ENCODE data around the gene CLDN4.
A peak's percentile ranks its signal among the peaks of the same experiment; 100 is the strongest.
"Not testable (repeated sequence)": the region's sequence is repeated elsewhere in the genome, so short reads cannot be mapped to it uniquely, and the experiment has no call there.

Gene CLDN4, protein sequence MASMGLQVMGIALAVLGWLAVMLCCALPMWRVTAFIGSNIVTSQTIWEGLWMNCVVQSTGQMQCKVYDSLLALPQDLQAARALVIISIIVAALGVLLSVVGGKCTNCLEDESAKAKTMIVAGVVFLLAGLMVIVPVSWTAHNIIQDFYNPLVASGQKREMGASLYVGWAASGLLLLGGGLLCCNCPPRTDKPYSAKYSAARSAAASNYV

DNA sequence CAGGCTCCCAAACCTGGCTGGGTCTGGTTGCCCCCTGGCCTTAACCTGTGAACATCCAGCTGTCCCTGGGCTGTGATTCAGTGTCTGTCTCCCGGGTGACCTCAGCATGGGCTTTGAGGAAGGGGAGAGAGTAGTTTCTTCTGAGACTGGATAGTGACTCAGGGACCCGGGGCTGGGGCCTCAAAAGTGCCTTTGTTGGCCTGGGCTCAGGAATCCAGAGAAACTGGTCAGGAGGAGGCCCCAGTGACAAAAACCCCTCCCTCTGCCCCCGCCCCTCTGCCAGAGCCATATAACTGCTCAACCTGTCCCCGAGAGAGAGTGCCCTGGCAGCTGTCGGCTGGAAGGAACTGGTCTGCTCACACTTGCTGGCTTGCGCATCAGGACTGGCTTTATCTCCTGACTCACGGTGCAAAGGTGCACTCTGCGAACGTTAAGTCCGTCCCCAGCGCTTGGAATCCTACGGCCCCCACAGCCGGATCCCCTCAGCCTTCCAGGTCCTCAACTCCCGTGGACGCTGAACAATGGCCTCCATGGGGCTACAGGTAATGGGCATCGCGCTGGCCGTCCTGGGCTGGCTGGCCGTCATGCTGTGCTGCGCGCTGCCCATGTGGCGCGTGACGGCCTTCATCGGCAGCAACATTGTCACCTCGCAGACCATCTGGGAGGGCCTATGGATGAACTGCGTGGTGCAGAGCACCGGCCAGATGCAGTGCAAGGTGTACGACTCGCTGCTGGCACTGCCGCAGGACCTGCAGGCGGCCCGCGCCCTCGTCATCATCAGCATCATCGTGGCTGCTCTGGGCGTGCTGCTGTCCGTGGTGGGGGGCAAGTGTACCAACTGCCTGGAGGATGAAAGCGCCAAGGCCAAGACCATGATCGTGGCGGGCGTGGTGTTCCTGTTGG lies at the start of gene CLDN4:
CLDN4 (plus strand) TSS at position 316 of the 903 bp plus-strand sequence; CDS start at position 522, 206 bp downstream.
- TF ChIP-seq SUZ12 (IDR thresholded peaks at IDR 0.05; ENCODE audit: extremely low read depth, insufficient read depth, insufficient read length) (no peak), YY1 (IDR thresholded peaks at IDR 0.05; ENCODE audit: insufficient read depth, insufficient read length) (no peak), ZNF274 (IDR thresholded peaks at IDR 0.05; ENCODE audit: low read depth, low read length) (no peak)
- Histone ChIP-seq H3K4me1 (ENCODE audit: insufficient read depth, insufficient read length) (peaks cover 23% of the 10 kb centered on the region), H3K9ac (ENCODE audit: insufficient read length, low read depth) (peak within 1 kb of the TSS; percentile 16), H3K9me3 (ENCODE audit: insufficient read depth, low read length) (no peaks in the 10 kb centered on the region; the same call in 1 of the 2 replicates), H3K4me3 (ENCODE audit: insufficient read length, low read depth) (peak within 1 kb of the TSS; percentile 5), H3K27me3 (ENCODE audit: insufficient read depth, insufficient read length) (no peaks in the 10 kb centered on the region), H3K36me3 (ENCODE audit: insufficient read depth, insufficient read length, low read length) (no peaks in the 10 kb centered on the region)
- no peak for DNase-seq (ENCODE audit: low read depth, low spot score)

DNA sequence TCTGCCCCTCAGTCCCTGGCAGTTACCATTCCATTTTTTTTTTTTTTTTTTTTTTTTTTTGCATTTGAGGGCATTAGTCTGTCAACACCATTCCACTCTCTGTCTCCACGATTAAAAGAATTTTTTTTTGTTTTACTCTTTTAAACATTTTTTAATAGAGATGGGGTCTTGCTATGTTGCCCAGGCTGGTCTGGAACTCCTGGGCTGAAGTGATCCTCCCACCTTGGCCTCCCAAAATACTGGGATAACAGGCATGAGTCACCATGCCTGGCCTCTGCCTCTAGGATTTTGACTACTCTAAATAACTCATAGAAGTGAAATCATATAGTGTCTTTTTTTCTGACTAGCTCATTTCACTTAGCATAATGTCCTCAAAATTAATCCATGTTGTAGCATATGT lies 44.2 kb upstream of the CLDN4 start:
- no peaks in the 10 kb centered on the region for H3K27me3 ChIP-seq (ENCODE audit: insufficient read depth, insufficient read length)
- H3K9ac ChIP-seq (ENCODE audit: insufficient read length, low read depth), result no peak overlapping the region
- H3K9me3 ChIP-seq (ENCODE audit: insufficient read depth, low read length), result no peaks in the 10 kb centered on the region
- no peak for TF ChIP-seq YY1 (IDR thresholded peaks at IDR 0.05; ENCODE audit: insufficient read depth, insufficient read length)
- TF ChIP-seq SUZ12 (IDR thresholded peaks at IDR 0.05; ENCODE audit: extremely low read depth, insufficient read depth, insufficient read length), result no peak
- TF ChIP-seq ZNF274 (IDR thresholded peaks at IDR 0.05; ENCODE audit: low read depth, low read length), result no peak
- no peaks in the 10 kb centered on the region for H3K4me1 ChIP-seq (ENCODE audit: insufficient read depth, insufficient read length)
- no peaks in the 10 kb centered on the region for H3K36me3 ChIP-seq (ENCODE audit: insufficient read depth, insufficient read length, low read length)
- H3K4me3 ChIP-seq (ENCODE audit: insufficient read length, low read depth), result no peak overlapping the region
- DNase-seq (ENCODE audit: low read depth, low spot score), result no peak

DNA sequence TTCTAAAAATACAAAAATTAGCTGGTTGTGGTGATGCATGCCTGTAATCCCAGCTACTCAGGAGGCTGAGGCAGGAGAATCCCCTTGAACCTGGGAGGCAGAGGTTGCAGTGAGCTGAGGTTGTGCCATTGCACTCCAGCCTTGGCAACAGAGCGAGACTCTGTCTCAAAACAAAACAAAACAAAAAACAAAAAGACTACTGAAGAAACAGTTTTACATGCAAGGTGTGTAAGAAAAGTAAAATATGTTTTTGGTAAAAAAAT lies 43.1 kb upstream of the CLDN4 start:
- H3K36me3 ChIP-seq (ENCODE audit: insufficient read depth, insufficient read length, low read length); DNase-seq (ENCODE audit: low read depth, low spot score); H3K4me3 ChIP-seq (ENCODE audit: insufficient read length, low read depth); H3K27me3 ChIP-seq (ENCODE audit: insufficient read depth, insufficient read length); H3K9me3 ChIP-seq (ENCODE audit: insufficient read depth, low read length); H3K9ac ChIP-seq (ENCODE audit: insufficient read length, low read depth); H3K4me1 ChIP-seq (ENCODE audit: insufficient read depth, insufficient read length): not testable (repeated sequence)

DNA sequence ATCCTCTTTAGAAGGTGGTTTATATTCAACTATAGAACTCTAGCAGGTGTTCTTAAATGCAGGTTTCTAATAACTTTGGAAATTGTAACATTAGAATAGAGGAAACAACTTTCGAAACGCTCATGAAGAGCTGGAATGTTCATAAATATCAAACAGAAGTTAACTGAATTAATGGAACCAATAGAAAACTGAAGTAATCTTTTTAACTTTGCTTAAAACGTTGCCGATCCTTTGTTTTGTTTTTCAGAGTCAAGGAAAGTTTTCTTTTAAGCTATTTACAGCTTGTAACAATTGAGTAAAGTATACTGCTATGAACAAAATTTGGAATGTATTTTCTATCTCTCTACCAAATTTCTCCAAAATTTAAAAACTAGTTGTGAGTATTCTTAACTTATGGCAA lies 41.7 kb upstream of the CLDN4 start:
- Histone ChIP-seq H3K9ac (ENCODE audit: insufficient read length, low read depth) (no peak overlapping the region), H3K27me3 (ENCODE audit: insufficient read depth, insufficient read length) (no peaks in the 10 kb centered on the region), H3K4me1 (ENCODE audit: insufficient read depth, insufficient read length) (no peaks in the 10 kb centered on the region), H3K4me3 (ENCODE audit: insufficient read length, low read depth) (no peak overlapping the region), H3K9me3 (ENCODE audit: insufficient read depth, low read length) (no peaks in the 10 kb centered on the region), H3K36me3 (ENCODE audit: insufficient read depth, insufficient read length, low read length) (no peaks in the 10 kb centered on the region)
- DNase-seq (ENCODE audit: low read depth, low spot score), result no peak
- TF ChIP-seq YY1 (IDR thresholded peaks at IDR 0.05; ENCODE audit: insufficient read depth, insufficient read length) (no peak), SUZ12 (IDR thresholded peaks at IDR 0.05; ENCODE audit: extremely low read depth, insufficient read depth, insufficient read length) (no peak), ZNF274 (IDR thresholded peaks at IDR 0.05; ENCODE audit: low read depth, low read length) (no peak)

DNA sequence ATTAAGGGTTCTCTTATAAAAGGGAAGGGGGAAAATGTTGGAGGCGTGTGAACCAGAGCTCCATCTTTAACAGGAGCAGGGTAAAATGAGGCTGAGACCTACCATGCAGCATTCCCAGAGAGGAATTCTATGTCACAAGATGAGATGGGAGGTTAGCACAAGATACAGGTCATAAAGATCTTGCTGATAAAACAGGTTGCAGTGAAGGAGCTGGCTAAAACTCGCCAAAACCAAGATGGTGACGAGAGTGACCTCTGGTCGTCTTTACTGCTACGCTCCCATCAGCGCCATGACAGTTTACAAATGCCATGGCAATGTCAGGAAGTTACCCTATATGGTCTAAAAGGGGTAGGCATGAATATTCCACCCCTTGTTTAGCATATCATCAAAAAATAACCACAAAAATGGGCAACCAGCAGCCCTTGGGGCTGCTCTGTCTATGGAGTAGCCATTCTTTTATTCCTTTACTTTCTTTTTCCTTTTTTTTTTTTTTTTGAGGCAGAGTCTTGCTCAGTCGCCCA lies 39.6 kb upstream of the CLDN4 start:
- not testable (repeated sequence) for H3K27me3 ChIP-seq (ENCODE audit: insufficient read depth, insufficient read length); H3K4me1 ChIP-seq (ENCODE audit: insufficient read depth, insufficient read length); H3K9me3 ChIP-seq (ENCODE audit: insufficient read depth, low read length); H3K4me3 ChIP-seq (ENCODE audit: insufficient read length, low read depth); H3K36me3 ChIP-seq (ENCODE audit: insufficient read depth, insufficient read length, low read length); H3K9ac ChIP-seq (ENCODE audit: insufficient read length, low read depth); DNase-seq (ENCODE audit: low read depth, low spot score)

DNA sequence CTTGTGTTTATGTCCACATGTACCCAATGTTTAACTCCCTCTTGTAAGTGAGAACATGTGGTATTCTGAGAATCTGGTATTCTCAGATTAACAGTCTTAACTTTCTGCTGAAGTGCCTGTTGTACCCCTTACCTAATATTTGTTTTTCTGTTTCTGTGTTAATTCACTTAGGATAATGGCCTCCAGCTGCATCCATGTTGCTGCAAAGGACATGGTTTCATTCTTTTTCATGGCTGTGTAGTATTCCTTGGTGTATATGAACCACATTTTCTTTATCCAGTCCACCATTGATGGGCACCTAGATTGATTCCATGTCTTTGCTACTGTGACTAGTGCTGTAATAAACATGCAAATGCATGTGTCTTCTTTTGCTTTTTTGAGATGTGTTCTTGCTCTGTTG lies 35.6 kb upstream of the CLDN4 start:
- H3K9me3 ChIP-seq (ENCODE audit: insufficient read depth, low read length); H3K36me3 ChIP-seq (ENCODE audit: insufficient read depth, insufficient read length, low read length); DNase-seq (ENCODE audit: low read depth, low spot score): not testable (repeated sequence)

DNA sequence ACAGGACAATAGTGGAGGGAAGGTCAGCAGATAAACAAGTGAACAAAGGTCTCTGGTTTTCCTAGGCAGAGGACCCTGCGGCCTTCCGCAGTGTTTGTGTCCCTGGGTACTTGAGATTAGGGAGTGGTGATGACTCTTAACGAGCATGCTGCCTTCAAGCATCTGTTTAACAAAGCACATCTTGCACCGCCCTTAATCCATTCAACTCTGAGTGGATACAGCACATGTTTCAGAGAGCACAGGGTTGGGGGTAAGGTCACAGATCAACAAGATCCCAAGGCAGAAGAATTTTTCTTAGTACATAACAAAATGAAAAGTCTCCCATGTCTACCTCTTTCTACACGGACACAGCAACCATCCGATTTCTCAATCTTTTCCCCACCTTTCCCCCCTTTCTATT lies 34.1 kb upstream of the CLDN4 start:
- H3K4me1 ChIP-seq (ENCODE audit: insufficient read depth, insufficient read length); DNase-seq (ENCODE audit: low read depth, low spot score); H3K4me3 ChIP-seq (ENCODE audit: insufficient read length, low read depth); H3K36me3 ChIP-seq (ENCODE audit: insufficient read depth, insufficient read length, low read length); H3K27me3 ChIP-seq (ENCODE audit: insufficient read depth, insufficient read length); H3K9me3 ChIP-seq (ENCODE audit: insufficient read depth, low read length); H3K9ac ChIP-seq (ENCODE audit: insufficient read length, low read depth): not testable (repeated sequence)

More for the DNA sequence above, 35.6 kb upstream of the CLDN4 start:
- not testable (repeated sequence) for H3K4me3 ChIP-seq (ENCODE audit: insufficient read length, low read depth); H3K9ac ChIP-seq (ENCODE audit: insufficient read length, low read depth); H3K27me3 ChIP-seq (ENCODE audit: insufficient read depth, insufficient read length); H3K4me1 ChIP-seq (ENCODE audit: insufficient read depth, insufficient read length)

DNA sequence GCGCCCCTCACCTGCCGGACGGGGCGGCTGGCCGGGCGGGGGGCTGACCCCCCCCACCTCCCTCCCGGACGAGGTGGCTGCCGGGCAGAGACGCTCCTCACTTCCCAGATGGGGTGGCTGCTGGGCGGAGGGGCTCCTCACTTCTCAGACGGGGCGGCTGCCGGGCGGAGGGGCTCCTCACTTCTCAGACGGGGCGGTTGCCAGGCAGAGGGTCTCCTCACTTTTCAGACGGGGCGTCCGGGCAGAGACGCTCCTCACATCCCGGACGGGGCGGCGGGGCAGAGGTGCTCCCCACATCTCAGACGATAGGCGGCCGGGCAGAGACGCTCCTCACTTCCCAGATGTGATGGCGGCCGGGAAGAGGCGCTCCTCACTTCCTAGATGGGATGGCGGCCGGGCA lies 33.6 kb upstream of the CLDN4 start:
- H3K9me3 ChIP-seq (ENCODE audit: insufficient read depth, low read length); H3K27me3 ChIP-seq (ENCODE audit: insufficient read depth, insufficient read length); H3K9ac ChIP-seq (ENCODE audit: insufficient read length, low read depth); H3K4me3 ChIP-seq (ENCODE audit: insufficient read length, low read depth); DNase-seq (ENCODE audit: low read depth, low spot score); H3K4me1 ChIP-seq (ENCODE audit: insufficient read depth, insufficient read length); H3K36me3 ChIP-seq (ENCODE audit: insufficient read depth, insufficient read length, low read length): not testable (repeated sequence)
